Caco-2 (cell line): ENCODE measurements around the gene AOC1. TPM values are rescaled to one million over a fixed set of nuclear protein-coding genes. Genes with fewer than 3 reads are reported as not detected.
A peak's percentile ranks its signal among the peaks of the same experiment; 100 is the strongest.

Experiments
- BruUV-seq: library from RNA; stranded (reverse); fragments of 400-500 nt; replicated peaks from 2 replicates; lab custom pipeline; 2021; lab: Mats Ljungman, UMichigan
- CTCF ChIA-PET: fragments of 300-600 bp; sonication (Branson Sonifier 250); formaldehyde crosslinking; loops from one replicate; lab custom pipeline; 2022; ENCODE audit warnings: antibody characterized with exemption; lab: Charles Lee
- POLR2A ChIA-PET: fragments of 300-600 bp; sonication (Branson Sonifier 250); formaldehyde crosslinking; loops from one replicate; lab custom pipeline; 2022; ENCODE audit warnings: antibody characterized with exemption; lab: Charles Lee
- DNase-seq, 2 experiments: peaks; one replicate each; pipeline versions ENCODE4 v3.0.0 to v3.0.0-alpha.2; 2020 to 2022
- H3K27me3 ChIP-seq: replicated peaks from 2 replicates; pipeline ENCODE4 v1.6.0; 2011; ENCODE audit warnings: low read length; ENCODE audit not compliant: control insufficient read depth, insufficient read depth
- H3K36me3 ChIP-seq: 2 replicates; pipeline ENCODE4 v1.5.1; 2011; ENCODE audit warnings: low read length; ENCODE audit not compliant: control insufficient read depth, insufficient read depth
- H3K4me1 ChIP-seq: fragments of 250-450 bp; sonication (Bioruptor Pico); 2 replicates; pipeline ENCODE4 v1.5.1; 2020; ENCODE audit warnings: mild to moderate bottlenecking
- H3K4me3 ChIP-seq: 2 replicates; pipeline ENCODE4 v1.5.1; 2011; ENCODE audit warnings: low read depth, mild to moderate bottlenecking, control low read depth, low read length
- H3K9me3 ChIP-seq: fragments of 250-450 bp; sonication (Bioruptor Pico); 2 replicates; pipeline ENCODE4 v1.5.1; 2020; ENCODE audit warnings: mild to moderate bottlenecking, moderate library complexity
- H3K27ac Mint-ChIP-seq: one replicate; pipeline ENCODE4 v1.8.0; 2022; ENCODE audit warnings: mixed read lengths; ENCODE audit not compliant: unreplicated experiment
- H3K27me3 Mint-ChIP-seq: one replicate; pipeline ENCODE4 v1.8.0; 2022; ENCODE audit warnings: mixed read lengths; ENCODE audit not compliant: insufficient read depth, unreplicated experiment
- H3K36me3 Mint-ChIP-seq: one replicate; pipeline ENCODE4 v1.8.0; 2022; ENCODE audit warnings: mild to moderate bottlenecking, mixed read lengths; ENCODE audit not compliant: insufficient read depth, unreplicated experiment
- H3K4me1 Mint-ChIP-seq: one replicate; pipeline ENCODE4 v1.8.0; 2022; ENCODE audit warnings: low read depth, mixed read lengths; ENCODE audit not compliant: unreplicated experiment
- H3K4me3 Mint-ChIP-seq: one replicate; pipeline ENCODE4 v1.8.0; 2022; ENCODE audit warnings: mild to moderate bottlenecking, moderate library complexity, mixed read lengths; ENCODE audit not compliant: unreplicated experiment
- H3K9me3 Mint-ChIP-seq: one replicate; pipeline ENCODE4 v1.8.0; 2022; ENCODE audit warnings: mixed read lengths; ENCODE audit not compliant: unreplicated experiment
- CTCF ChIP-seq, 2 experiments: fragments of 200-600 bp in 1 of 2; IDR thresholded peaks; 1 replicate in 1 of 2; 2 replicates in 1 of 2; pipeline versions ENCODE4 v1.5.1 to v1.8.0; 2011 to 2022; ENCODE audit warnings: antibody characterized with exemption in 1 of 2, control low read depth in 1 of 2, inconsistent platforms in 1 of 2, low read depth in 1 of 2, low read length in 1 of 2, mild to moderate bottlenecking in 1 of 2, moderate library complexity in 1 of 2; ENCODE audit not compliant: insufficient read depth in 1 of 2, severe bottlenecking in 1 of 2, unreplicated experiment in 1 of 2
- intact Hi-C: fragments of 100-400 bp; cut with micrococcal nuclease; formaldehyde crosslinking; loops from one replicate; pipeline ENCODE4 v1.10.0; 2022; ENCODE audit not compliant: unreplicated experiment
- total RNA-seq: library from RNA; stranded (reverse); gene quantifications from 2 replicates; pipeline ENCODE4 v1.2.3, GENCODE V29; 2022

AOC1 gene
- total RNA-seq, 1 experiment from 2014 or later, result 3.5 TPM

GRCh38 chr7:150851492-150852370, 586 bp upstream of the AOC1 start:
- no peaks in the 10 kb centered on the region for H3K9me3 ChIP-seq
- H3K4me1 ChIP-seq, result peaks cover 10% of the 10 kb centered on the region
- H3K27me3 ChIP-seq, result no peaks in the 10 kb centered on the region; the same call in 1 of the 2 replicates
- Mint-ChIP-seq H3K27me3 (peaks cover 2% of the 10 kb centered on the region), H3K4me3 (peak overlapping the region; percentile 46), H3K36me3 (no peaks in the 10 kb centered on the region), H3K9me3 (no peaks in the 10 kb centered on the region), H3K4me1 (peaks cover 13% of the 10 kb centered on the region), H3K27ac (peak overlapping the region; percentile 6)
- no TSS peak for BruUV-seq
- CTCF ChIA-PET, result interaction anchor here (0.6 to 0.7 kb wide), 2 partner anchors 25 to 68 kb away, joined by 3 read pairs; no protein-coding TSS in a partner anchor
- H3K4me3 ChIP-seq, result no peak overlapping the region
- intact Hi-C loops, result no loop called here
- POLR2A ChIA-PET, result interaction anchor here (1.1 kb wide), 1 partner anchor 20 kb away, joined by 4 read pairs; no protein-coding TSS in a partner anchor
- H3K36me3 ChIP-seq, result no peaks in the 10 kb centered on the region
- no peak for TF ChIP-seq CTCF (IDR thresholded peaks at IDR 0.05; ENCODE audit: insufficient read depth in 1 of 2, low read depth in 1 of 2, low read length in 1 of 2, severe bottlenecking in 1 of 2, unreplicated experiment in 1 of 2)
- no peak for DNase-seq

DNA sequence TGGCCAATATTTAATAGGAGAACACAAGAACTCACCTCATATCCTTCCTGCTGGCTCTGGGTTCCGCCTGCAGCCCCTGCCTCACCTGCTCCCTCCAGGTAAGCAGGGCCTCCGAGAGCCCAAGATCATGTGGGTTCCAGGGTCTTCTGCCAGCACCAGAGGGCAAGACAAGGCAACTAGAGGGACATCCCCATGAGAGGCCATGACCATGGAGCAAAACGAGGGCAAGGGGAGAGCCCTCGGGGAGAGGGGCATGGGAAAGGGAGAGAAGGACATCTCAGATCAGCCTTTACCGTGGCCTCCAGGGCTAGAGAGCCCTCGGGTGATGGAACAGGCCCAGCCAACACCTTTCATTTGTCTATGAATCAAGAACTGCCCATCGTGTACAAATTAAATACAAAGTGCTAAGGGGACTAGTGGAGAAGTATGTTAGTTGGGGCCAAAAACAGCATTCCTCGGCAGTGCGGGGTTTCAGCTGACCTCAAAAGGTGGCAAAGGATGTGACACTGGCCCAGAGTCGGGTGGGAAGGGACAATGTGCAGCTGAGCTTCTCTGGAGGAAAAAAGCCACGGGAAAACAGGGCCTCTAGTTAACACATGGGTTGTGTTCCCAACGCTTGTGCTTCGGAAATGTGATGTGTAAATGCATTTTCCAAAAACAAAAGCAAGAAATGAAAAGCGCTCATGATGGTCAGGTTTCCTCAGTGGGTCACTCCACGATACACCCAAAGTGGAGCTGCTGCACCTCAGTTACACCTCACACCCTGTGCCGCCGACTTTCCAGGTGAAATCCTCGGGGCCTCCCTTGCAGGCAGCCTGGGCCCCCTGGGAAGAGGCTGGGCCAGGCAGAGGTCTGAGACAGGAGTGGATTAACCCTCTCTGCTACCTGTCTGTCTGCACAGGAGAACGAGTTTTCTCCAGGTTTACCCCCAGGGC, 2.0 kb downstream of the AOC1 start:
- intact Hi-C loops, result no loop called here
- H3K4me3 Mint-ChIP-seq, result no peak overlapping the region
- H3K36me3 Mint-ChIP-seq, result no peaks in the 10 kb centered on the region
- ChIA-PET POLR2A (no interaction called here), CTCF (no interaction called here)
- H3K27ac Mint-ChIP-seq, result no peak overlapping the region
- DNase-seq, result no peak
- no peak overlapping the region for H3K4me3 ChIP-seq
- no peaks in the 10 kb centered on the region for H3K36me3 ChIP-seq
- H3K9me3 Mint-ChIP-seq, result no peaks in the 10 kb centered on the region
- BruUV-seq, result no TSS peak
- H3K4me1 Mint-ChIP-seq, result peaks cover 13% of the 10 kb centered on the region
- H3K9me3 ChIP-seq, result no peaks in the 10 kb centered on the region
- no peak for TF ChIP-seq CTCF (IDR thresholded peaks at IDR 0.05; ENCODE audit: insufficient read depth in 1 of 2, low read depth in 1 of 2, low read length in 1 of 2, severe bottlenecking in 1 of 2, unreplicated experiment in 1 of 2)
- H3K4me1 ChIP-seq, result peaks cover 10% of the 10 kb centered on the region
- peaks cover 2% of the 10 kb centered on the region for H3K27me3 Mint-ChIP-seq
- H3K27me3 ChIP-seq, result no peaks in the 10 kb centered on the region; the same call in 1 of the 2 replicates

DNA sequence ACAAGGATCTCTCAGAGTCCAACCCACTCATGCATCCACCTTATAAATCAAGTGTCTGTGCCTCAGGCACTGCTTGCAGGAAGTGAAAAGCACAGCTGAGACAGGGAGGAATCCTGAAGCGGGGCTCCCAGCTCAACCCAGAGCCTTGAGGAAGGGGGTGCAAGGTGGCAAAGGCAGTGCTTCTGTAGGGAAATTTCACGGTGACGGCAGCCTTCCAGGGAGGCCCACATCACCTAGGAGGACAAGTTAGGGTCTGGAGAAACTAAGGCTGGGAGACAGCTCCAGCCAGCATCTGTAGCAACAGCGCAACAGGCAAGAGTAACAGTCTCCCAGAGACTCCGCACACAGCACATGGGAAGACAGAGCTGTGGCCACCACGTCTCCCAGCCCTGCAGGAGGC, 2.7 kb downstream of the AOC1 start:
- no peaks in the 10 kb centered on the region for H3K9me3 ChIP-seq
- DNase-seq, result no peak
- TF ChIP-seq CTCF (IDR thresholded peaks at IDR 0.05; ENCODE audit: insufficient read depth in 1 of 2, low read depth in 1 of 2, low read length in 1 of 2, severe bottlenecking in 1 of 2, unreplicated experiment in 1 of 2), result no peak
- no peak overlapping the region for H3K4me3 Mint-ChIP-seq
- no peaks in the 10 kb centered on the region for H3K36me3 Mint-ChIP-seq
- peaks cover 2% of the 10 kb centered on the region for H3K27me3 Mint-ChIP-seq
- no peak overlapping the region for H3K27ac Mint-ChIP-seq
- intact Hi-C loops, result no loop called here
- no TSS peak for BruUV-seq
- peaks cover 13% of the 10 kb centered on the region for H3K4me1 Mint-ChIP-seq
- peaks cover 10% of the 10 kb centered on the region for H3K4me1 ChIP-seq
- CTCF ChIA-PET, result no interaction called here
- H3K27me3 ChIP-seq, result no peaks in the 10 kb centered on the region; the same call in 1 of the 2 replicates
- POLR2A ChIA-PET, result no interaction called here
- H3K4me3 ChIP-seq, result no peak overlapping the region
- H3K36me3 ChIP-seq, result no peaks in the 10 kb centered on the region
- H3K9me3 Mint-ChIP-seq, result no peaks in the 10 kb centered on the region
